SW480 (cell line): ENCODE data around the gene ITM2C.

Experiments
- DNase-seq: peaks from one replicate; pipeline ENCODE4 v3.0.0-alpha.2; 2016; ENCODE audit warnings: low spot score

ITM2C gene

DNA sequence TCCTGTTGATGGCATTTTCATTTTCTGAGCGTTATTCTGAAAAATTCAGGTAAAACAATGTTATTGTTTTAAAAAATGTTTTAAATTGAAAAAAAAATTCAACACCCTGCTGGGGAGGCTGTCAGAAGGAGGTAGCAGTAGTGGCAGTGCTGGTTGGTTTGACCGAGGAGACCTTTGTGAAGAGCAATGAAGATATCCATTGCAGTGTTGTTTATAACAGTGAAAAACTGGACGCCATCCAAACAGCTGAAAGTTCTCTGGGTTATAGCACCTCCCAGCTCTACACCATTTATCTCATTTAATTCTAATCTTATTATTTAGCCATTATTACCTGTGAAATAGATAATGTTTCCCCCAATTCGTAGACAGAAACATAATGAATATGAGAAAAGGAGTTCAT lies 12.6 kb upstream of the ITM2C start:
- DNase-seq, result no peak

DNA sequence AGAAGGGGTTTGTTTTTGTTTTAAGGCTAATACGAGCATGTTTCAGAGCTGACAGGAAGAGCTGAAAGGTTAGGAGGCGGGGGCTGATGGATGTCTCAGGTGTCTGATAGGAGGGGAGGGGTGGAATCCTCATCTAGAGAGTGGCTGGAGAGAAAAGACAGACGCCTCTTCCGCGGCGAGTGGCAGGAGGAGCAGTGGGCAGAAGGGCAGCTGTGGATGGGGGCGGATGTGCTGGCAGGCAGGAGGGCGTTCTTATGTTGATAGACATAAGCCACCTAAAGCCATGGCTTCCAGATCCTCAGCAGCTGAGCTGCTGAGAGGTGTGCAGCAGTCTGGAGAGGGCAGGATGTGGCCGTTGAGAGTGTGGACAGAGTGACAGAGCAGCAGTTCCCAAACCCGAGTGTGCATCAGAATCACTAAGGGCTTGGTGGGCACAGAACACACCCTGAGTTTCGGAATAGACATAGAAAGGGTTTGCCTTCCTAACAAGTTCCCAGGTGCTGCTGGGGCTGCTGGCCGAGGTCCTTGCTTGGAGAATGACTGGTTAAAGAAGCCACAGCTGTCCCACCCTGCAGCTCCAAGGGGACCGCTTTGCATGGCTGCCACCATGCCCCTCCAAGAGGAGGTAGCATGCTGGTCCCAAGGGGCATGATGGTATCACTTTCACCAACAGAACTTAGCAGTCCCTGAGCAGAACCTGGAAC lies 3.0 kb upstream of the ITM2C start:
- peak; percentile 21 for DNase-seq

DNA sequence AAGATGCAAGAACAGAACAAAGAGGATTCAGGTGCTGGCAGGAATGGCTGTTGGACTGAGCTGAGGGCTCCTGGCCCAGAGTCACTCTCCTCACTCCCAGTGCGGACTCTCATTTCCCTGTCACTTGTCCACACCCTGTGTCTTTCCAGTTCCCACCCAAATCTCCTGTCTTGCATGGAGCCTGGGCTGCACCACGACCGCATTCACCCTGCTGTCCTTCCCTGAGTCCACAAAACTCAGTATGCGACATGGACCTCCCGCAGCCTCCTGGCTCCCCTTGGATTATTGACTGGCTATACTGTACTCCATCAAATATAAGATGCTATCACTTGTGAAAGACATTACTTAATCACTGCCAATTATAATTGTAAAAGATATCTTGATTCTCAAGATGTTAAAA lies 2.5 kb upstream of the ITM2C start:
- DNase-seq, result no peak

DNA sequence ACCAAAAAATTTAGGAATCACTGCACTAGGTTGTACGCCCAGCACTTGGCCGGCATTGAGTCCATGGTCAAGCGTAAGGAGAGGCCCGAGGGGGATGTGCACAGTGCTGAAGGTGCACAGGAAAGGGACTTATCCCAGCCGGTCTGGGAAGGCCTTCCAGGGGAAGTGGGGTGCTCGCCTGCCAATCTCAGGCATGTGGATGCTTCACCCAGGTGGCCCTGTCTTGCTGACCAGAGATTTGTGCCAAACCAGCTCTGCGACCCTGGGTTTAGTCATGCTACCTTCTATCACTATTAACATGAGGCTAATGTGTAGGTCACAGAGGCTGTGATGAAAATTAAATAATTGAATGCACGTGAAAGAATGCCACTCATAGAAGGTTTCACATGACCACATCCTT lies 1.7 kb upstream of the ITM2C start:
- DNase-seq, result no peak

DNA sequence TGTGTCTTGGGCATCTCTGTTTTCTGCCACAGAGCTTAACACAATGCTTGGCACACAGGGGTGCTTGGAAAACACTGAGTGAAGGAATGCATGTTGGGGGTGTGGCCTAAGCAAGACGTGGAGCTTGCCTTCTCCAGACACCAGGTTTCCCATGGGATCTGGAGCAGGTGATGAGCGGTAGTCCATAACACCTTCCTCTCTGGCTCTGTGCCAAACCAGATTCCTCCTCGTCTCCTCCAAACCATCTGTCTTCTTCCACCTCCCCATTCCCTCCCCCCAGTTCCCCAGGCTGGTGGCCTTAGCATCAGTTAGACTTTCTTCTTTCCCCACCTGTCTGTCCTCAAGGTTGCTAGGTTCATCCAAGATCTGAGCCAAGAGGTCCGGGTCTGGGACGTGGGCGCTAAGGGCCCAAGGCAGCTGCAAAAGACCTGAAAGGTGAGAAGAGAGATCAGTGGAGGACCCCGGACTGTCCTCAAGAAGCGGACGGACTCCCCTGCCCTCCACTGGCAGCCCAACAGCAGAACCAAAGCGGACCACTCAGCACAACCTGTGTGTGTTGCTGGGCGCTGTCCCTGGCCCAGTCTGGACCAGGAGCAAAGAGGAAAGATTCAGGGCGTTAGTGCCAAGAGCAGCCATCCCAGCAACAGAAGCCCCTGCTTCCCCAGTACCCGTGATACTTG lies 1.2 kb upstream of the ITM2C start:
- no peak for DNase-seq

DNA sequence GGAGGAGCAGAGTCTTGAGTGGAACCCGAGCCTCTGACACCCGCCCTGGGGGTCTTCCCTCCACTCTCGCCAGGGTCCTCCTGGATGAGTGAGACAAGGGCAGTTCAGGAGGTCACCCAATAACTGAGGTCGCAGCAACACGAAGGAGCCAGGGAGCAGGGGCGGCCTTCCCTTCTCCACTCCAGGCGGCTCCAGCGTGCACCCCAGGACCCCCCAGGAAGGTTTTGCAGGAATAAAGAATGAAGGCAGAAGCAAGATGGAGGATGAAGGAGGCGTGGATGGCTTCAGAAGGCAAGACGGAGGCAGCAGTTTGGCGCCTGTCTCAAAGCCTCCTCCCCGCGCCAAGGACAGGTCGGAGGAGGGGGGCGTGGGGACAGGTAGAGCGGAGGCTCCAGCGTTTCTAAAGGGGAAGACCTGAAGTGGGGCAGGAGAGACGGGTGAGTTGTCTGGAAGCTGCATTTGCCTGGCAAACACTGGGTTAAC lies 579 bp upstream of the ITM2C start:
- DNase-seq, result no peak

DNA sequence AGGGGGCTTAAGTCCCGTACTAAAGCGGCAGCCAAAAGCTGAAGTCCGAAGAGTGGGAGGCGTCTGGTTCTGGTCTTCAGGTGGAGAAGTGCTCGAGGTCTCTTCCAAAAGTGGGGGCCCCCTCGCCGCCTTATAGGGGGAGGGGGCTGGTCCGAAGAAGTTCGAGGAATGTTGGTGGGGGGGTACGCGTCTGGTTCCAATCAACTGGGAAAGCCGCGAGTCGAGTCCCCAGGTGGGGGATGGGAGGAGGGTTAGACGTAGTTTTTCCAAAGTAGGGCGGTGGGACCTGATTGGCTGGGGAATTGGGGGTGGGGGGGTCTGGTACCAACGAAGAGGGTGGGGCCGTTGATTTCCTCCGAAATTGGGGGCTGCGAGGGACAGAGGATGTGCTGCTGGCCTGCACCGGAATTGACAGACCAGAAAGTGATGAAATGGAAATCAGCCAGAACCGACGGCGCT lies 594 bp downstream of the ITM2C start:
- DNase-seq, result no peak

DNA sequence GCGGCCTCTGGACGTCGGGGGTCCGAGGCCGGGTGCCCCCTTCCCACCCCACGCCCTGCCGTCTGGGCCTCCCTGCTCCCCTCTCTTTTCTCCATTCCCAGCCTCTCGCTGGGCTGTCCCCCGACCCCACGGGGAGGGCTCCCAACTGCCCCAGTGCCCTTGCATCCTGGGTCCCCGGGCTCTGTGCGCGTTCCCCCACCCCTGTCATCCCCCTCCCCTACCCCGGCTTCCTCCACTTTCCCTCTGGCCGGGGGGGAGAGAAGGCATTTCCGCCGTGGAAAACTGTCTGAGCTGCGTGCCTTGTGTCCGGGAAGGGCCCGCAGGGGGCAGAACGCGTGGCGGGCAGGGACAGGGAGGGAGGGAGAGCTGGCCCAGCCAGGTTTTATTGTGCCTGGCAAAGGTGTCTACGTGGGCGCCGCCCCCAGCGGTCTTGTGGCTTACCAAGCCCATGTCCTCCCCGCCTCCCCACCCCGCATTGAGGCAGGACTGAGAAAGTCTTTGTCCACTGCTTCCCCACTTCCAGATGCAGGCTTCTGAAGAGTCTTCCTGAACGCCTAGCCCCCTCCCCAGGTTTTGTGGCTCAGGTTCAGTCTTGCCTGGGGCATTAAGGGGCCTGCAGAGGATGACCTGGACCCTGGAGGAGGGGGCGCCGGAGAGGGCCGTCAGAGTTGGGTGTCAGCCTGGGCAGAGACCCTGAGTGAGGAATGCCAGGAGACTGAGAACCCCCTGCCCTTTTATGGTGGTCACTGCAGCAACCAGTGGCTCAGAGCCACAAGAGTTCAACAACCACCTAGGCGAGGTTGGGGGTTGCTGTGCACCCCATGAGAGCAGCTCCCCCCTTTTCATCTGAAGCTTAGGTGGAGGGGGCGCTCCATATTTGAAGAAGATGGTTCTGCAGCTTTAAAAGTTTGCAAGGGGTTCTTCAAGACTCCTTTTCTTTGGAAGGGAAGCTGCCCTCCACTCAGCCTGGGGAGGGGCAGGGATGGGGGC lies 1.3 kb downstream of the ITM2C start:
- peak; percentile 56 for DNase-seq

DNA sequence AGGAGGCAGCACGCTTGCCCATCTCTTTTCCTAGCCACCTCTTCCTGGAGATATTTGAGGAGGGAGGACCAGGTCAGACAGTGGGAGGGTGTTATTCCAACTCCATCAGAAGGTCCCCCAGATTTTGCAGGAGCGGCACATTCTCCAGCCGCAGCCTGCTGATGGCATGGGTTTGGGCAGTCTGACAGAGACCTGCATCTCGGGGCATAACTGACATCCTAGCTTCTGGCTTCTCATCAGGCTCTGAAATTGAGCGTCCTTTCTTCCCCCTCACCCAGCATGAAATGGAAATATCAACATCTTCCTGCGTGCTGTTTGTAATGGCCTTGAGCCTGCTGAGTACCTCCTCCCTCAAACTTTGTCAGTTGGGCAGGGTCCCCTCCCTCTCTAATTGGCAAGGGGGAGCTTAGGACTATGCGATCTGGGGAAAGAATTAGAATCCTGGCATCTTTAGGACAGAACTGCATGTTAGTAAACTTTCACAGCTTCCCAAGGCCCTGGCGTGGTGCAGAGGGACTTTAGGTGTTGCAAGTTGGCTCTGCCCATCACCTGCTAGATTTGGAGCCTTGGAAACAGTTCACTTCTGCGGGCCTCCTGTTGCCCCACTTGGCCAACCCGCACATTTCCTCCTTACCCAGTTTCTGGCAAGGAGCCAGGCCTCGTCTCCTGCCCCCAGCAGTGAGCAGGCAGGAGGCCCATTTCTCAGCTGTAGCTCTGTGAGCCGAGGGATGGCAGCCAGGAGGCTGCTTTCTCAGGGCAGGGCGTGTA lies 2.2 kb downstream of the ITM2C start:
- no peak for DNase-seq

DNA sequence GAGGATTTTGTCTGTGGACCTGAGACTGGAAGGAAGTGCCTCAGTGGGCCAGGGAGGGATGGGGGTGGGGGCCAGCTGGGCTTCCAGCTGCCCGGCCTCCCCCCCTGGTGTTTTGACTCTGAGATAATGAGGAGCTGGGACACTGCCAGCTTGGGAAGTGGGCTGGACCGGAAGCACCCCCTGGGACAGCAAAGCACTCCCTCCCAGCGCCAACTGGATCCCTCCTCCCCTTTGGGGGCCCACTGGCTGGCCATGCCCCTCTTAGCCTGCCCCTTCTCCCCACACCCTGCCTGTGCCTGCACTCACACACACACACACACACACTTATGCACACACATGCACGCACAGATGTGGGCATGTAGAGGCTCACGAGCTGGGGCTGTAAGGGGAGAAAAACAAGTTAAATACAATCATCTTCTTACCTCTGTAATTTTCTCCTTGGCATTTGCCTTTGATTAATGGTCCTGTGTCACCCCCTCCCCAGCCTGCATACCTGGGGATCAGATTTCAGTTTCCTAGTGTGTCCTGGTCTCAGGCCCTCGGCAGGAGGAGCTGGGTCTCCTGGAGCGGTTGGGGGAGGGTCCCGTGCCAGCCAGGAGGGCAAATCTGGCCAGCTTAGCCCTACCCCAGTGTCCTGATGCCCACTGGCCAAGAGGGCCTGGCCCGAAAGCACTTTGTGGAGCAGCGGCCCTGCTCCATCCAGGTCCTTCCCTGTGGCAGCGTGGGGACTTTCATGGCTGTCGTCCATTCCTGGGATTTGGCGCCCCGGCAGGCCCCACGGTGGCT lies 3.6 kb downstream of the ITM2C start:
- DNase-seq, result no peak

DNA sequence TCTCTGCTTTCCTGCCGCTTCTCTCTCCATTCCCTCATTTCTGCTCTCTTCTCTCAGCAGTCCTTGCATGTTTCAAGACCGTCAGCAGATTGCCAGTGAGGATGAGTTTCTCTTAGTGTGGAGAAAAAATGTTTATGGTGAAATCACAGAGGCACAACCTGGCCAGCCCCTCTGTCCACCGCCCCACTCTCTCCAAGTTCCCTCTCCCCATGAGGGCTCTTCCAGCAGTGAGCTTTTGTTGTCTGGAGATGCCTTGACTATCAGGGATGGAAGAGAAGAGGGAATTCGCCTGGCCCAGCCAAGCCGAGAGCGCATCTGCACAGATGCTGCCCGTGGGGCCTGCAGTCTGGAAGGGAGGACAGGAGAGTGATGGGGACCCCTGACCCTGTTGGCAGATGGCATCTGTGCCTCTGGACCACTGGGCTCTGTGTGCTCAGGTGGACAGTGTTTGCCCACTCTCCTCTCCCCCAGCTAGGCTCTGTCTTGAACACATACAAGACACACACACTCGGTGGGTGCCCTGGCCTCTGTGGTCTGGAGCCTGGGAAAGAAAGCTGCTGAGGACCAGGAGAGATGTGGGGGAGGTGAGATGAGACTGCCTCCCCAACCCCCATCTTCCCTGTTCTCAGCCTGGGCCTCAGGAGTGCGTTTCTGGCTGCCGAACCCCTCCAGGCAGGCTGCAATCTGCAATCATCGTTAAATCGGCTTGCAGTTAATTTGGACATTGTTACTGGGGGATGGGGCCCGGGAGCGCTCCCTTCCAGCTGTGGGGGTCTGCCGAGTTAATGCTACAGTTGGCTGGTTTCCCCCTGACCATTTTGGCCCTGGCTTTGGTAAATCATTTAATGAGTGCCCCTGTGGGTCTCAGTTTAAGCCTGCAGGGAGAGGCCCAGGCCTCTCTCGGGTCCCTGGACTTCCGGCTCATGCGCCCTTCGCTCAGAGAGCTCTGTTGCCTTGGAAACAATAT lies 4.5 kb downstream of the ITM2C start:
- no peak for DNase-seq

DNA sequence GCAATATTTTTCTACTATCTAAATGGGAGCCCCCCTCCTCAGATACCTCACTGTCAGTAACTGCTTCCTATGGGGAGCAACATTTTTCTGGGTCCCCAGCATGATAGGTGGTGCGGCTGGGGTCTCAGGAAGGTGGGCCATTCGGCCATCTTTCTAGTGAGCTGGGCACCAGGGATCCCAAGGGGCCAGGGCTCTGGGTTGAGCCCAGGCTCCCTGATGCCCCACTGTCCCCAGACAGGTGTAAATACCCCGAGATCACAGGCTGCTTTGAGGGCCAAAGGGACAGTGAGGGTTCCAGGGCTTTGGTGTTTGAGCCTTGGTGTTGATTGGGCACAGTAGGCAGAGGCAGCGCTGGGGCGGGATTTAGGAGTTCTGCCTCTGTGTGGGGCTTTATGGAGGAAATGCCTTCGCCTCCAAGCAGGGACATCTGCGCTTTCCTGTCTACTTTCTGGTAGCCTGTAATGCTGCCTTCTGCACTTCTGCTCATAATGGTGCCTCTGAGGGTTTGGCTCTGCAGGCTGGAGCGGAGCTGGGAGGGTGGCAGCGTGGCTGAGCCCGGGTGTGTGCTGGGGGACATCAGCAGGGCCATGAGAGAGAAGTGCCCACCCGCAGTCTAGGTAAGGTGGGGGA lies 5.3 kb downstream of the ITM2C start:
- DNase-seq, result no peak

DNA sequence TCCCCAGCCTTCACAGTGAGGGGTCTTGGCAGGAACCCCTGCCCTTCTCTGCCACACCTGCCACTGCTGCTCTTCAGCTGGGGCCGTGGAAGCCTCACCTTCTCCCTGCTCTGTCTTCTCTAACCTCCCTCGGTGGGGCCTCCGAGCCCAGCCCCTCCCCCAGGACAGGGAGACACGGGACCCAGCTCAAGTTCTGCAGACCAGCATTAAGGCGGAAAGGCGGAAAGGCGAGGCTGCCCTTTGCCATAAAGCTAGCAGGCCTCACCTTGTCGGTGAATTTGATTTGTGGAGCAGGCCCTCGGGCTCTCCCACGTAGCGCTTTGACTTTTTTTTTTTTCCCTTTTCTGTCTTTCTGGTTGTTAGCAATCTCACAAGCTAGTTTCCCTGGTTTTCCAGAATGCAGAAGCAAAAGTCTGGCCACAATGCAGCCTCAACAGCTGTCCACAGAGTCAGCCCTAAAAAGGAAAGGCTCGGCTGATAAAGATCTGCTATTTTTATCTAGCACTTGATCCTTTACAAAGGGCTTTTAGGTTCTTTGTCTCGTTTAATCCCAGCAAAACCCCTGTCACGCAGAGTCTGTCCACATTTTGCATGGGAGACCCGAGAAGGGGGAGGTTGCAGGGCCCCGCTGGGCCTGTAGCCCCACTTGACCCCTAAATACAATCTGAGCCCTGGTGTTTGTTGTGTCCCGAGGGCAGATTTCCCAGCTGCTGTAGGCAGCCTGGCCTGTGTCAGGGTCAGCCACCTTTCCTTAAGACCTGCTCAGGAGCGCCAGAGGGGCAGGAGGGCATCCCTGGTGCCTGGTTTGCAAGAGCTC lies 6.0 kb downstream of the ITM2C start:
- DNase-seq, result no peak

DNA sequence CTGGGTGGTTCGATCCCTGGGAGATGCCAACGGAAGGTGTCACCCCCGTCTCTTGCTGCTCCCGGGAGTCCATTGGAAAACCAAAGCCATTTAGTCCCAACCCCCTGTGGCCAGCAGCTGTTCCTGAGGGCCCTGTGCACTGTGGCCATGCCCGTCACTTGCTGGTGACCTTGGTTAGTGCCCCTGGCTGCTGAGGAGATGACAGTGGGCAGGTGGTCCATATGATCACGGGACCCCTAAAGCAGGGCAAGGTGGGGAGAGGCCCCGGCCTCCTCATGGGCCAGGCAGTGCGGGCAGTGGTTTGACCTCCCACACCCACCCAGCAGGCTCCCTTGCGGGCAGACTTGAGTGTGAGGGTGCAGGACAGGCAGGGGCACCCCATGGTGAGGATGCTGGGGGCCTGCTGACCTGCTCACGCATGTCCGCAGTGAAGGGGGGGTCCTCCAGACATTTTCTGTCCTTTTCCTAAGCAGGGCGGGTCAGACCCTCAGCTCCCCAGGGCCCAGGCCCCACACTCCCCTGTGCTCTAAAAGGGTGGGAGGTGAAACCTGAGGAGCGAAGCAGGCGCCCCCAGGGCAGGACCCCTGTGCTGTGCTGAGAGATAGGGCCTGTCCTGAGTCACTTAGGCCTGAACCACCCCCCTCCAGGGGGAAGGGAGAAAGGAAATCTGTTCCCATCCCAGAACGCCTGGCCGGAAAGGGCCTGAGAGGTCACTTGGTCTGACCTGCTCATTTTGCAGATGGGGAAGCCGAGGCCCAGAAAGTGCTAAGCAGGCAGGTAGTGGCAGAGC lies 6.8 kb downstream of the ITM2C start:
- no peak for DNase-seq

DNA sequence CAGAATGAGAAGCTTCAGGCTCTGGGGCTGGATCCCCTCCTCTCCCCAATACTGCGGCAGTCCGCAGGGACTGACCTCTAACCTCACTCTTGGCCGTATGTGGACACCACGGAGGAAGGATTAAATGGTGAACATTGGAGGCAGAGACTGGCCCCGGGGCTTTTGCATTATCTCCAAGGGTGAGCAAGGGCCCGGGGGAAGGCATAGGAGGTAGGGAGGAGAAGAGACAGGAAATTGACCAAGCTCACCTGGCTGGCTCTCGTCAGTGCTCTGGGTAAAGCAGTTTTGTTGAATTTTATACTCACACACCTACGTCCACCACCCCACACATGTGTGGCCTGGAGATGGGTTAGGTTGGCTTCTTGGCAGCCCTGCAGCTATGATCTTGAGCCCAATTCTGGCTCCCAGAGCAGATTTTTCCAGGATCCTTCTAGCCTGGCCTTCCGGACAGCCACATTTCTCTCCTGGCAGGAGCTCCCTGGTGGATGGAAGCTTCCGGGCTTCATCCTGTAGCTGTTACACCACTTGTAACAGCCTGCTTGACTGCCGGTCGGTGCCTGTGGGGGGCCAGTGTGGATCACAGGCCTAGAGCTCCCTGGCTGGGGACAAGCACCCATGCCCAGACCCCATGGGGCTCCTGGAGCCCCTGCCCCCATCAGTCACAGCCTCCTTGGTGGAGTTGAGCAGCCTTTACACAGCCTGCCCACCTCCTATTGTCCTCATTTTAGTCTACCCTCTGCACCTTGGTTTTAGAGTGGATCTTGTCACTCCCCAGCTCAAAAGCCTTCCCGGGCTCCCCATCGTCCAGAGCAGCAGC lies 7.6 kb downstream of the ITM2C start:
- DNase-seq, result no peak

DNA sequence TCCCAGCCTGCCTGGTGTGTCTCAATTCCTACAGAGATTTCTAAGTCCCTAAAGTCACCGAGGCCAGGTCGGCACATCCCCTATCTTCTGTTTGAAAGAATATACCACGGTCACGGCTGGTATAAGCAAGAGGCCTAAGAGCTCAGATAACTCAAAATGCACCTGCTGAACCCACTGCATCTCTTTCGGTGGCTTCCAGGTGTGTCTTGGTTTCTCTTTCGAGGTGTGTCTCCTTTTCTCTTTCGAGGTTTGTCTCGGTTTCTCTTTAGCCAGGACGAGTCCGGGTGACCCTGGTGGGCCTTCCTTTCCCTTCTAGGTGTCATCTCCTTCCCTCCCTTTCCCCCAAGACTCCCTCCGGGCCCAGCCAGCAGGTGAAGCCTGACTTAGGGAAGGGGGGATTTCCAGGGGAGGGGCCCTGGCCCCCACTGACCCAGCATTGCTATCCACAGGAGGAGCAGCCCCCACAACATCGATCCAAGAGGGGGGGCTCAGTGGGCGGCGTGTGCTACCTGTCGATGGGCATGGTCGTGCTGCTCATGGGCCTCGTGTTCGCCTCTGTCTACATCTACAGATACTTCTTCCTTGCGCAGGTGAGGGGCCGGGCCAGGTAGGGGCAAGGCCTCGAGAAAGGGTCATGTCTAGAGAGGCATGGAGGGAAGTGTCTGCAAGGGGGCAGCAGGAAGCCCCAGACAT lies 8.4 kb downstream of the ITM2C start:
- no peak for DNase-seq
